ENCODE results near the gene MTCL1.

The MTCL1 gene

GRCh38 chr18:8801263-8801901, 96.0 kb downstream of the MTCL1 start:
- DNase-seq (ENCODE audit: low spot score): no peak

GRCh38 chr18:8802017-8802672, 96.8 kb downstream of the MTCL1 start:
- DNase-seq (ENCODE audit: low spot score): no peak
- TF ChIP-seq, protein P1, sequence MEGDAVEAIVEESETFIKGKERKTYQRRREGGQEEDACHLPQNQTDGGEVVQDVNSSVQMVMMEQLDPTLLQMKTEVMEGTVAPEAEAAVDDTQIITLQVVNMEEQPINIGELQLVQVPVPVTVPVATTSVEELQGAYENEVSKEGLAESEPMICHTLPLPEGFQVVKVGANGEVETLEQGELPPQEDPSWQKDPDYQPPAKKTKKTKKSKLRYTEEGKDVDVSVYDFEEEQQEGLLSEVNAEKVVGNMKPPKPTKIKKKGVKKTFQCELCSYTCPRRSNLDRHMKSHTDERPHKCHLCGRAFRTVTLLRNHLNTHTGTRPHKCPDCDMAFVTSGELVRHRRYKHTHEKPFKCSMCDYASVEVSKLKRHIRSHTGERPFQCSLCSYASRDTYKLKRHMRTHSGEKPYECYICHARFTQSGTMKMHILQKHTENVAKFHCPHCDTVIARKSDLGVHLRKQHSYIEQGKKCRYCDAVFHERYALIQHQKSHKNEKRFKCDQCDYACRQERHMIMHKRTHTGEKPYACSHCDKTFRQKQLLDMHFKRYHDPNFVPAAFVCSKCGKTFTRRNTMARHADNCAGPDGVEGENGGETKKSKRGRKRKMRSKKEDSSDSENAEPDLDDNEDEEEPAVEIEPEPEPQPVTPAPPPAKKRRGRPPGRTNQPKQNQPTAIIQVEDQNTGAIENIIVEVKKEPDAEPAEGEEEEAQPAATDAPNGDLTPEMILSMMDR (IDR thresholded peaks at IDR 0.05; ENCODE audit: extremely low read depth, missing control alignments): no peak

More at GRCh38 chr18:8801263-8801901, 96.0 kb downstream of the MTCL1 start:
- TF ChIP-seq, protein P1 (IDR thresholded peaks at IDR 0.05; ENCODE audit: extremely low read depth, missing control alignments): no peak

GRCh38 chr18:8803063-8803795, 97.9 kb downstream of the MTCL1 start:
- TF ChIP-seq, protein P1 (IDR thresholded peaks at IDR 0.05; ENCODE audit: extremely low read depth, missing control alignments): no peak
- no peak for DNase-seq (ENCODE audit: low spot score)

GRCh38 chr18:8803957-8804356, 98.6 kb downstream of the MTCL1 start:
- TF ChIP-seq, protein P1 (IDR thresholded peaks at IDR 0.05; ENCODE audit: extremely low read depth, missing control alignments): no peak
- DNase-seq (ENCODE audit: low spot score): no peak

DNA sequence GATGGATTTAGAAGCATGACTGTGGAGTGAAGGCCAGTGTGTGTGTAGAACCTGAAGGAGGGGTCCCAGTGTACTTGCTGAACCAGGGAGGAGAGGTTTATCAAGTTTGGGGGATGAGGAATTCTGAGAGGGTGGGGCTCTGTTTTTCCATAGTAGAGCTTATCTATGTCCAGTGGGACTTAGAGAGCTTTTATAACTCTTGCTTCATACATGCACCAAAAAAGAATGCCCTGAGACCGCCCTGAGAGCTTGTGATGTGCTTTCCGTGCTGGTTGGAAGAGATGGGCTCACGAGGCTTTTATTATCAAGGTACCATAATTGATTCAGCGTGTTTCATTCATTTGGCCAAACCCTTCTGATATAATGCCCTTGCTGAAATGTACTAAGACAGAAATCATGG, 100.2 kb downstream of the MTCL1 start:
- TF ChIP-seq, protein P1 (IDR thresholded peaks at IDR 0.05; ENCODE audit: extremely low read depth, missing control alignments): no peak
- DNase-seq (ENCODE audit: low spot score): no peak

DNA sequence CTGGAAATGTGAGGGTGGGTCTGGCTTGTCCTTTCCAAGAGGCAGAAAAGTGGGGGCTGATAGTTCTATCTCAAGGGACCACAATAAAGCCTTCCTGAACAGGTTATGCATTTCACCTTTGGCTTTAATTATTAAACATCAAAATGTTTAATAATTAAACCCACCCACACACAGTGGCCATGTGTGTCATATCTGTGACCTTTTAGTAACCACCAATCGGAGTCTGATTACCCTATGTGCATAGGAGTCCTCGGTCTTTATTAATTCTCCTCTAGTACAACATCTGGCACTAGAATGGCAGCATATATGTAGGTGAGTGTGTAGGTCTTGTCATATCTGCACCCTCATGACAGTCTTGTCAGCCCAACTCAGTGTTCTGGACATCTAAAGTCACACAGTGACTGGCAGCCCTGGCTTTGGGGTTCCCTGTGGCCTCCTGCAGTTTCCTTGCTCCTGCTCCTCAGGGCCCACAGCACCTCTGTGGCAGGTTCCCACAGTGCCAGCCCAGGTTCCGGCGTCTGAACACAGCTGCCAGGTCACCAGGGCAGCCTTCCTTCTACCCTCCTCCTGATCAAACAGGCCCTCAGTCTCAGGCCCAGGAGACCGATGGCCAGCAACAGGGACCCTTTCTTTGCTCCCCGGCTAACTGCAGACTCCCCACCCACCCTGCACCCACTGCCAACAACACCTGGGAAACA, 100.9 kb downstream of the MTCL1 start:
- TF ChIP-seq, protein P1 (IDR thresholded peaks at IDR 0.05; ENCODE audit: extremely low read depth, missing control alignments): no peak
- no peak for DNase-seq (ENCODE audit: low spot score)
